GM19372 (cell line): ENCODE data around the gene DENND1A.
"Not testable (repeated sequence)": the region's sequence is repeated elsewhere in the genome, so short reads cannot be mapped to it uniquely, and the experiment has no call there.

Experiments
- ATAC-seq: cut with Tn5 transposase; IDR thresholded peaks from one replicate; pipeline ENCODE4 v1.9.1; 2021; ENCODE audit warnings: mild to moderate bottlenecking, low read depth, moderate library complexity; ENCODE audit not compliant: unreplicated experiment

DENND1A gene

DNA sequence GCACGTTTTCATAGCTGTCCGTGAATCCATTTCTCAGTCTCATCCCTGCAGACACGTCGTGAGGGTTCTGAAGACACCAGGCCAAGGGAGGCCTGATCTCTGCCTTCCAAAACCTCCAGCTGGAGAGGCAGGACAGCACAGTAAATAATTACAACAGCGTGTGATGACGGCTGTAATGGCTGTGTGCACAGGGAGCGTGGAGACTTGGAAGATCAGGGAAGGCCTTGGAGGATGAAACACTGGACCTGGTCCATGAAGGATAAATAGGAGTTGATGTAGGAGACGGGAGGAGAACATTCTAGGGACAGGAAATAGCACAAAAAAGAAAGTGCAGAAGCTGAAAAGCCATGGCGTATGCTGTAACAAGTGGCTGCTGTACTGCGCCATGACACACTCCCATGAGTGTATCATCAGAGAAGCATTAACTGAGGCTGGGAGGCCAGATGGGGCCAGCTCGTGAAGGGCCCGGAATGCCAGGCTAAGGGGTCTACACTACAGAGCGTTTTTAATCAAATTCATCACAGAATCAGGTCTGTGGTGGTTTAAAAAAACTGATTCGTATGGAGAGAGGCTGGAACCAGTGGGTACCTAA lies 476.8 kb downstream of the DENND1A start:
- no peak for ATAC-seq

DNA sequence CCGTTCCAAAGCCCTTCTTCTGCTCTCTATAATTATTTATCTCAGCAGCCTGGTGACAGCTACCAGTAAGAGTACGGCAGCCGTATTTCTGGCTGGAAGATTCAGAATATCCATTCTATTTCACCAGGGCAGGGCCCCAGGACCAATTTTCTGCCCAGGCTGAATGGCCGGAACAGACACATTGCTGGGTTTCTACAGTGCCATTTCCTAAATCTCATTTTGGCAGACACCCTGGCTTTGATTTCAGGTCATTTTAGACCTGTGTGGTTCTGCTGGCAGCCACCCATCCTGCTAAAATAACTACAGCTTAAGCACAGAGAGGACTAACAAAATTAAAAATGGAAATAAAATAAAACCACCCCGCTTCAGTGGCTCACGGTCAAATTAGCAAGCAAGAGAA lies 478.9 kb downstream of the DENND1A start:
- ATAC-seq, result no peak

DNA sequence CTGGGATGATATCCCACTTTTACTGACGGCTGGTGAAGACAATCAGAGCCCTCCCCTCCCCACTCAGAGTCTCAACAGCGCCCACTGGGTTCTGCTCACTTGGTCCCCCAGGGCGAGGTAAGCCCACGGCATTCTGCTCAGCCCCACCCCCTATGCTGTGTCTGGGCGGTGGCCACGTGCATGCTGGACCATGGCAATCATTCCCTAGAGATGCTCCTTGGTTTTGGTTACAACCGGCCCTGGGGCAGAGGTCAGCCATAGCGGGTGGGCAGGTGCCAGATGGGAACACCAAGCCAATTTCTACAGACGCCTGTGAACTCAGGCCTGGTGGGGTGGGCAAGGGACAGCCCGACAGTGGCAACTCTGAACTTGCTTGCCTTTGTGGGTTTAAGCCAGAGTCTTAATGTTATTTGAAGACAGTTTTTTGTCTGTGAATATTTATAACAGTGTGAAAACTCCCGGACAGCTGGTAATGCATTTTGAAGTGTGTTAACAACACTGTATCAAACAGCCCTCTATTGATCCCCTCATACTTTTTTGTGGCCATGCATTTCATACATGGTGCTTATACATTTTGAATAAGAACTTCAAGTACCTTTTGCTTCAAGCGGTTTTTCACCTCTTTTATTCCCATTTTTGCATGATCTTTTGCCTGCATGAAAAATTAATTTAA lies 479.7 kb downstream of the DENND1A start:
- no peak for ATAC-seq

DNA sequence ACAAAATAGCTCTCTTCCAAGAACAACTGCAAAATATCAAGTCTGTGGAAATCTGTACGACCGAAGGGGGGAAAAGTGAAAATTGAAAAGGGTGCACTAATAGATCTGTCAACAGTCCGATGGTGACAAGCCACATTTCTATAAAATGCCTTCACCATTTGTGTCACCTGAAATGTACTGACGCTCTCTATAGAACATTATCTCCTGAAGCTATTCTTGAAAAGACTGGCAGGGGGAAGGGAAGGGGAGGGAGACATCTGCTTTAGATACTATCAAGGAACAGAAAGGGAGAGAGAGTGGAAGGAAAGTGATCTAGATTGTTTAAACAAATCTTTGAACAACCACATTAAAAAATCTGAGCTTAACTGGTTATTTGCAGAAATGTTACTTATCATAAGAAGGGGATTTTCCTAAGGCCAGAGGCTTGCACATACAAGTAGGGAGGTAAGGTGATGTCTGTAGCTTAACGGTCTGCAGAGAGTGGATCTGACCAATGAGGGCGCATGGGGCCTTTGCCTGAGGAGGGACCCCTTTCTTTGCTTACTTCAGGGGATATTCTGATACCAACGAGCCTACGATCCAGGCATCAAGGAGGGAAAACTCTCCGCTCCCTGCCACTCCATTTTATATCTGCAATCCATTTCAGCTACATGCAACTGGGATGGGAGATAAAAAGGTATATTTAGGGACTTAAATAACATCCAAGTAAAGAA lies 481.8 kb downstream of the DENND1A start:
- no peak for ATAC-seq

DNA sequence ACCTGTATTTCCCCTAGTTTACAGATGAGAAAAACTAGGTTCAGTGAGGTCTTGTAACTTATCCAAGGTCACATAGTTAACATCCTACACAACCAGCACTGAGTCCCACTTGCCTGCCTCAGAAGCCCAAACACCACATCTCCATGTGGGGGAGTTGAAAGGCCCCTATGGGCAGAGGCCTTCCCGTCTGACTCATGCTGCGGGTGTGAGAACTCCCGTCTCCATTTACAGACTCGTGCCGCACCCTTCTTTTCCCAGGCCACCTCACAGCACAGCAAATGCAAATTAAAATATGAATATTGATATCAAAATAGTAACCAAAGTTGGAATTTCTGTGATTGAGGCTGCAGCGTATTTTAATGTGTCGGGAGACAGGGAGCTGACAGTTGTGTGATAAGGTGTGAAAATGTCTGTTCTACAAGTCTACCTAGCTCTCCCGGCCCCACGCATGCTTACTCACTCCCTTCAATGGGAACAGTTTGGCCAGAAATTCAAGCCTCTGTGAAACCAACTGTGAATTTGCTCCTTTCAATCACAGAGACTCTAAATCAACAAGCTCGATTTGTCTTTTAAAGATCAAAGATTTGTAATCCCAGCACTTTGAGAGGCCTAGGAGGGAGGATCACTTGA lies 483.8 kb downstream of the DENND1A start:
- no peak for ATAC-seq

DNA sequence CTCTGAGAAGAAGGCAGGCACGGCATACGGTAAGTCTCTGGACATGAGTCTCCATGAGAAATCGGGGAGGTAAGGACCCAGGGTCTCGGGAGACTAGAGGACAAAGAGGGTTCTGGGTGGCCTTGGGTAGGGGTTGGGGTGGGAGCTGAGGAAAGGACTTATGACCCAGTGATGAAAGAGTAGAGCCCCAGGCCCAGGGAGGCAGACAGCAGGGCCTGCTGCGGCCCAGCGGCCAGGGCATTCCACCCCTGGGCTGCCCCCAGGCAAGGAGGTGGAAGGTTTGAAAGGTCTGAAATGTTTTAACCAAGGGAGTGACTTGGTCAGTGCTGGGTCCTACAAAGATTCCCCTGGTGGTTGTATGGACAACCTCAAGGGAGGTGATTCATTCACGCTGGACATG lies 484.8 kb downstream of the DENND1A start:
- ATAC-seq, result no peak

DNA sequence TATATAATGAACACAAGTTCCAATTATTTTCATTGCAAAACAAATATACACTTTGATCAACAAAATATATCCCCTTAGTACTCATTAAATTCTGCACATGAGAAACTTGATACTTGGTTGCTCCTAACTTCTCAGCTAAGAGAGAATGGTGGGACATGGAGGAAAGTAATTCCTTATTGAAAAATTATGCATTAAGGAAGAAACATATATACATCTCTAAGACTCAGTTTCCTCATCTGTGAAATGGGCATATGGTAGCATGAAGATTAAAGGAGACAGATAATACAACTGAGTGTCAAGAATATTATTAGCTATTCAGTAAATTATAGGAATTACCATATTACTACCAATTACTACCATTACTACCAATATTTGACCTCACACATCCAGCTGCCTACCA lies 488.2 kb downstream of the DENND1A start:
- no peak for ATAC-seq

DNA sequence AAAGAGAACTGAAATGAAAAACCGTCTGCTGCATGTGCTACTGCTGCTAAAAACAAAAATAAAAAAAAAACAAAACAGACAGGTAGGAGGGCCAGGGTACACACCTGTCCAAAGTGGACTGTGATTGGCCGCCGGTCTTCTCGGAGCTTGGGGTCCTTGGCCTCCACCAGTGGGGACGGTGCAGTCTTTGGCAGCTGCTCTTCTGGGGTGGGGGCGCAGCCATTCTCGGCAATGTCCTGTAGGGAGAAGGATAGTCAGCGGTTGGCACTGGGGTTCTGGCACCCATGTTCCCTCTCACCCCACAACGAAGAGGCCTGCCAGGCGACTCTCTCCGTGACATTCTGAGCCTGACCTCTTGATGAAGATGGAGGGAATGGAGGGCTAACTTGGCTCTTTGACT lies 489.7 kb downstream of the DENND1A start:
- no peak for ATAC-seq

DNA sequence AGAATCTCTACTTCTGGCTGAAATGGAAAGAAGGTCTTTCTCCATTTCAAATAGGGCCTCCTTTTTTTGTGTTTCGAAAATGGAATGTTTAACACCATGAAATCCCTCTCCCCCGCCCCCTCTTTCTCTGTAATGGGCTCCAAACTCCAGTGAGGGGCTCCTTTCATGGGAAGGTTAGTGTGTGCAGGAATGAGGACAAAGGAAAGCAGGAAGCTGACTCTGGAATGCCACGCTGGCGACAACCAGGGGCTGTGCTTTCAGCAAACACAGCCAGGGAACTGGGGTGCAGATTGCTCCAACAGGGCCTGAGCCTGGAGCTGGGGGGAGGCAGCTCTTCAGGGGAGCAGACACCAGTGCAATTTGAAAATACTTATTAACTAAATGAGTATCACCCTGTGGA lies 491.1 kb downstream of the DENND1A start:
- ATAC-seq, result no peak

DNA sequence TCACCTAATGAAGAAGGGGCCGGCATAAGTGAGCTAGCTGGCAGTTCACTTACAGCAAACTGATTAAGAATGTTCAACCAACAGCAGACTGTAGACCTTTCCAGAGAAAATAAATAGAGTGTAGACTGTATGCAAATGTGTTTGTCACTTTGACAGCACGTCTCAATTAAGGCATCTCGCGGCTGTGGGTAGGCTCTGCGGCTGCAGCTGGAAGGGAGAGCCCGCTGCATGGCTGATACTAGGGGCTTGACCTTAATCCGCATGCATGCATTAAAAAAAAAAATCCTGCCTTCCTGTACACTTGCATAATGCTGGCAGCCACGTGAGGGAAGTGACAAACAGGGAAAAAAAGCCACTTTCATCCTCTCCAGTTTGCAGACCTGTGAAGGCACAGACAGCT lies 491.6 kb downstream of the DENND1A start:
- ATAC-seq, result no peak

DNA sequence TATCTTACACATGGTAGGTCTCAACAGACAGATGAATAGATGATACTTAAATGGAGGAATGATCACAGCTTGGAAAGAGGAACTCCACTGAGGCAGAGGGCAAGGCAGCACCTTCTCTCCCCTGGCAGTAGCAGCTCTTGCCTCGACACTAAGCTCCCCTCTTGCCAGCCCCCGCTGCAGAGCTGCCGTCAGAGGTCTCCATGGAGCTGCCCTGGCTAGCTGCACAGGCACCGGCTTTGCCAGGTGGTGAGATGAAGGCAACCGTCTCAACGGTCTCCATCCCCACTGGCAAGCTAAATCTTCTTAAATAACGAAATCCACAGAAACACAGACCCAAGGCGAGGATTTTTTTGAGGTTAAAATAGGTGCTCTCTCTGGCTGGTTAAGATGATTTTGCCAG lies 492.7 kb downstream of the DENND1A start:
- no peak for ATAC-seq

DNA sequence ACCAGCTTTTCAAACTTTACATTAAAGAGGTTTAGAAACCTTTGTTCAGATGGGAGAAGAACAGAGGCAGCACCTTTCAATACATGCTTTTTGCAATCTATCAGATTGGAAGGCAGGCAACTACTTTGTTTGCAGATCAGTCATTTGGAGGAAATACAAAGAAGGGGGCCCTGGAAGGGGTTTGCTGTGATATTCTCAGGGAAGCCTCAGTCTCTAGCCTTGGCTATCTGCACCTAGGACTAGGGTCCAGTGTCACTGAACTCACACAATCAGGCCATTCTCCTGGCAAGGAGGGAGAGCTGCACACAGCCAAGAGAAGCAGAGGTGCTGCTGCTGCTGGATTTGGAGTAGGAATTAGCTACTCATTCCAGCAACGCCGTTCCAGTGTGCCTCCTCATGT lies 494.5 kb downstream of the DENND1A start:
- ATAC-seq, result no peak

DNA sequence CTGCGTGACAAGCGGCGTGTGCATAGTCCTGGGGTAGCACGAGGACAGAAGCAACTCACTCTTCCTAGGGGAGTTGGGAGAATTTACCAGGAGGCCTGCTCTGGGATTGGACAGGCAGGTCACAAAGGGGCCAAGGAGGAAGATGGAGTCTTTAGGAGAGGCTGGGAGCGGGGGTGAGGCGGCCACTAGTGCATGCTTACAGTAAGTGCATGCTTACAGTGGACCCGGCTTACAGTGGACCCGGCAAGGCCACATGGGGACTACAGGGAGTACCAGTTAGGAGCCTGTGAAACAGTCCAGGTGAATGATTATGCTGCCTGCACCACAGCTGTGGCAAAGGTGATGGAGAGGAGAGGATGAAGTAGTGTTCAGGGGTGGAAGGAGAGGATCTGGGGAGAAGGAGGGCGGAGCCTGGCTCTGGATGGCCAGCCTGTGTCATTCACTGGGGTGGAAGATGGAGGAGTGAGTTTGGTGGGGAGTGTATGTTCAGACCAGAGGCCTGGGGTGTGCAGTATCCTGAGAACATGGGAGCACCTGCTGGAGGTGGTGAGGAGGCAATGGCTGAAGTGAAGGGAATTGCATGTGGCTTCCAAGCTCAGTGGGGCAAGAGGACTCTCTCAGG lies 495.2 kb downstream of the DENND1A start:
- no peak for ATAC-seq

DNA sequence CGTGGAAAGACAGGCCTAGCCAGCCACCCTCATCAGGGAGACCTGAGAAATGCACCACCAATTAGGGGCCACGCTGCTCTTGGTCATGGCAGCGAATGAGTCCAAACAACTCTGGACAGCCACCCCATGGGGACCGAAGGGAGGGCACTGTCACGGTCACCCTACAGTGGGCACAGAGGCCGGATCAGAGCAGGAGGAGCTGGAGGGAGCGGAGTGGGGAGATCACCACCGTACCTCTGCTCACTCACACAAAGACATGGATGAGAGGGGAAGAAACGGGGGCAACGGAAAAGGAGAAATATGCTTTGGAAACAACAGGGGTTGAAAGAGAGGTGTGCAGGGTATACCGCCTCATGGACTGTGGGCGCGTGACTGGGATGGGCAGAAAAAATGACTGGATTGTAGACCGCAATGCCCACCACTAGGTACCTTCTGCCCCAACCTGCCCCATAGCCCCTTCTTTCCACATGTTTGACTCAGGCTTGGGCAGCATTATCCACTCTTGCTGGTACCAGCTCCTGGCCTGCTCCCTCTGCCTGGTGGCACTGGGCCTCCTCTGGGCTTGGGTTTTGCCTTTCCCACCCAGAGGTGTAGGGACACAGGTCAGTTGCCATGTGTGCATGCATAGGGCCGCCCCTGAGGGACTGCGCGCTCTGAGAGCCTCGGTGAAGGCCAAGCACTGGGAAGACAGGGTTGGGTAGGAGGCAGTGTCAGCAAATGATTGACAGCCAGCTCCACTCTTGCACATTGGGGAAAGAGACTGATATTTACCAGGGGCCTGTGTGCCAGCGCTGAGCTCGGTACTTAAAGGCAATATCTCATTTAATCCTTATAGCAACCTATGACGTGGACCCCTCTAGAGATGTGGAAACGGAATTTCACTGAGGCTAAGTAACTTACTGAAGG lies 497.3 kb downstream of the DENND1A start:
- ATAC-seq, result no peak

DNA sequence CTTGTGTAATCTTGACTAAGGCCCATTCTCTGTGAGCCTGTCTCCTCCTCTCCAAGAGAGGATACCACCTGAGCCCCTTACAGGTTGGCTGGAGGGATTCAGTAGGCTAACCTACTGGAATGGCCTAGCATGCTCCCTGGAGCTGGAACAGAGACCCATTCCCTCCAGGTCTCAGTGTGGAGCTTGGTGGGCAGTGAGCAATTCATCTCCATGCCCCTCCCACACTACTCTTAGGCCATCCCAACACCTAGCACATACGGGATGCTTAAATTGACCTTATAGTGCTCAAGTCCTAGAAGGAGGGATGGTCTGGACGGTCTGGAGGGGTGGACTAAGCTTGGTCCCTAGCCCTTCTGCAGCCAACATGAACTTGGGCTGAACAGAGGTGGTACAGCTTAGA lies 498.3 kb downstream of the DENND1A start:
- ATAC-seq, result no peak

DNA sequence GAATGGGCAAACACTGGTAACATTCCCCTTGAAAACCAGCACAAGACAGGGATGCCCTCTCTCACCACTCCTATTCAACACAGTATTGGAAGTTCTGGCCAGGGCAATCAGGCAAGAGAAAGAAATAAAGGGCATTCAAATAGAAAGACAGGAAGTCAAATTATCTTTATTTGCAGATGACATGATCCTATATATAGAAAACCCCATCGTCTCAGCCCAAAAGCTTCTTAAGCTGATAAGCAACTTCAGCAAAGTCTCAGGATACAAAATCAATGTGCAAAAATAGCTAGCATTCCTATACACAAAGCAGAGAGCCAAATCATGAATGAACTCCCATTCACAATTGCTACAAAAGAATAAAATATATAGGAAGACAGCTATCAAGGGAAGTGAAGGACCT lies 501.5 kb downstream of the DENND1A start:
- ATAC-seq, result not testable (repeated sequence)

DNA sequence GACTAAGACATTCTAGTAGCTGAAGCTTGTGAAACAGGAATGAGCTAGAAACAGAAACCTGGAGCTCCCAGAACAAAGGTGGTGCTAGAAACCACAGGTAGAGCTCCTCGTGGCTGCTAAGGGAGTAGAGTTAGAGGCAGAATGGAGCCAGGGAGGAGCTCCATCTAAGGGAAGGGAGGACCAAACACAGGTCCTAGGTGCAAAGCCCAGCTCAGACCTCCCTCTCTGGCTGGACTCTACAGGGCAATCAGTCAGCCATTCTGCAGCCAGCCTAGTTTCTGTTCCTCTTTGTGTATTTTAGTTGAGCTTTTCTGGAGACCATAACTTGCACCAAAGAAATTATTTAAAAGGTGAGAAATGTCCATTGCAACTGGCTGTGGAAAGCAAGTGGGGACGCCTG lies 503.5 kb downstream of the DENND1A start:
- ATAC-seq, result peak; percentile 71

DNA sequence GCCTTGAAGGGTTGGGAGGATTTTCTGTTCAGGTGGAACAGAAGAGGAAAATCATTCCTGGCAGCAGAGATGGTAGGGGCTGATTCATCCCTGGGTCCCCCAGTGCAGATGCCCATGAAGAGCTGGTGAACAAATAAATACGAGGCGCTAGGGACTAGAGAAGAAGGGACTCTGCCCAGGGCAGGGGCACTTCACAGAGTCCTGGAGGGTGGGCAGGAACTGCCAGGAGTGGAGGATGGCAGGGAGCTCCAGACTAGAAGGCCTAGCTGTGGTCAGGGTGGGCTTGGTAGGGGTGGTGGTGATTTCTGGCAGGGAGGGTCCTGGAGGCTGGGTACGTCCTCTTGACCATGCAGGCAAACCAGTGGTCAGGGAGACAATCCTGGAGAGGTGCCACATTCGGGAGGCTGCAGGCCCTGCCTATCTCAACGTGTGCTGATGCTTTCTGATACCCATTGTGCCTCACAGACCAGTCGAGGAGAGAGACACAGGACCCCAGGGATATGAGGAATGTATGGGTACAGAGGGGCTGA lies 504.0 kb downstream of the DENND1A start:
- ATAC-seq, result peak; percentile 3

DNA sequence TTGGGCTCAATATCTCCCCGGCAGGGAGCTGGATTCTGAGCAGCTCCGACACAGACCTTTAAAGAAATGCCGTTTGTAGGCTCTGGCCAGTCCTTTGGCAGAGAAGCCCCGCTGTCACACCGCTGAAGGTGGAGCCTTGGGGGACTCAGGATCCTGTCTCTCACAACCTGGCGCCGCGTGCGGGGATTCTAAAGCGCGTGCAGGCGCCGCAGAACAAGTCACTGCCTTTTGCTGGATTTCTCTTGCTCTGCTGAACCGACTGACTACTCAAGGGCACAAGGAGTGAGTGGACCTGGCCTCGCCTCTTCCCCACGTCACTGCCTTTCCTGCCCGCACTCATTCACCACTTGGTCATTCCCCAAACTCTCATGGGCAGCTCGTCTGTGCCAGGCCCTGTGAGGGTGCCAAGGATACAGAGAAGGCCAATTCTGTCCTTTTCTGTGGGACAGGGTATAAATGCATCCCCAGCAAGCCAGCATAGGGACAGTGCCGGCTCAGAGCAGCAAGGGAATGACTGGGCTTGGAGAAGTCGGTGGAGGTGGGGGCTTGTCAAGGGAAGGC lies 504.6 kb downstream of the DENND1A start:
- ATAC-seq, result no peak
